Omental fat pad (tissue), 4 donors: Measurements from ENCODE around the gene BEAN1. TPM values are rescaled to one million over a fixed set of nuclear protein-coding genes. Genes with fewer than 3 reads are reported as not detected.

ENCODE experiments used
- ATAC-seq: fragments of 150-250 bp; one replicate; pipeline ENCODE4 v1.9.1; 2016; ENCODE audit warnings: mild to moderate bottlenecking, moderate library complexity; ENCODE audit not compliant: low FRiP score
- DNase-seq: peaks from one replicate; pipeline ENCODE4 v3.0.0-alpha.2; 2019; ENCODE audit warnings: low spot score
- CTCF ChIP-seq, 3 donors: fragments of 450-650 bp; IDR thresholded peaks; one replicate each; pipeline ENCODE4 v1.5.1; 2016 to 2017; ENCODE audit warnings: antibody characterized with exemption in 3 of 3, mild to moderate bottlenecking in 3 of 3, moderate library complexity in 2 of 3
- total RNA-seq, 4 donors: library from RNA; depleted of rRNA; stranded (reverse); fragments of >200 nt; gene quantifications; one replicate each; pipeline ENCODE4 v1.1.0, GENCODE V29; 2016

Gene BEAN1
- total RNA-seq, 4 donors from 2014 or later: 0.94 to 2.2 (median 1.3) TPM; not detected in 1

- no peak for DNase-seq
Observed at GRCh38 chr16:66434619-66435430, 7.7 kb downstream of the BEAN1 start.

GRCh38 chr16:66435896-66436295 lies 8.8 kb downstream of the BEAN1 start:
- no peak for TF ChIP-seq CTCF (IDR thresholded peaks at IDR 0.05)
- DNase-seq: no peak
- no peak for ATAC-seq

More at GRCh38 chr16:66434619-66435430, 7.7 kb downstream of the BEAN1 start:
- ATAC-seq: no peak
- TF ChIP-seq CTCF (IDR thresholded peaks at IDR 0.05): no peak

GRCh38 chr16:66437391-66437945 lies 10.4 kb downstream of the BEAN1 start:
- DNase-seq (no peak), ATAC-seq (no peak)
- TF ChIP-seq CTCF (IDR thresholded peaks at IDR 0.05): no peak

GRCh38 chr16:66438536-66438935 lies 11.4 kb downstream of the BEAN1 start:
- ATAC-seq: no peak
- no peak for DNase-seq
- TF ChIP-seq CTCF (IDR thresholded peaks at IDR 0.05): no peak

GRCh38 chr16:66439051-66439730 lies 12.1 kb downstream of the BEAN1 start:
- no peak for ATAC-seq
- no peak for TF ChIP-seq CTCF (IDR thresholded peaks at IDR 0.05)
- no peak for DNase-seq

GRCh38 chr16:66440271-66440802 lies 13.2 kb downstream of the BEAN1 start:
- DNase-seq (no peak), ATAC-seq (no peak)
- TF ChIP-seq CTCF (IDR thresholded peaks at IDR 0.05): no peak
